Measurements from ENCODE around the gene FYN.

DNA sequence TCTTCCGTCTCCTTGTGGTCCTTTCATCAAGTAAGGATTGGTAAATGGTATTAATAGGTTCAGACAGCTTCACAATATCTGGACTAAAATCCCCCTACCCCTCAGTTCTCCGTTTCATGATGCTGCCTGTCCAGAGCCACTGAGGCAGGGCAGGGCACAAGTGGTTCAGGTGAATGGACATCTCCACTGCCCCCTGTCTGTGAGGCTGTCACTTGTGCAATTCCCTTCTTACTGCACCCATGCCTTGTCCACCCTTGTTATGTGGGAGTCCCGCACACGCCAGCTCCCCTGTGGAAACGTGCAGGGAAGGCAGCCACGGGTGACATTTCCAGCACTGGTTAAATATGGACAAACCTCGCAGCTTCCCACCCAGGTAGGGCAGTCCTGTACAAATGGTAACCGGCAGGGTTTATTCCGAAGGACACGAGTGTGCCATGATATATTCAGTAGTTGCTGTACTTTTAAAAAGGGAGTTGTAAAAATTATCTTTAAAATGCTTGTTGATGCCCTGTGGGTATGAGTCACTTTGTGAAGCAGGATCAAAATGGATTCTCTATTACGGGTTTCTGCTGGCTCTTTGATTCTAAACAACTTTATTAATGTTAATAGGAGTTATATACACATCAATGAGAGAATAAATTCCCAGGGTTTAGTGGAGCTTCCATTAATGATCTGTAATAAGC is 73.5 kb downstream of the FYN start:
- no peak for TF ChIP-seq POLR2A (IDR thresholded peaks at IDR 0.05; ENCODE audit: low read depth, low read length)
- no peak for TF ChIP-seq TAF1 (IDR thresholded peaks at IDR 0.05; ENCODE audit: borderline replicate concordance, low read depth, low read length)
